Measurements from ENCODE around the gene TMEM250.

DNA sequence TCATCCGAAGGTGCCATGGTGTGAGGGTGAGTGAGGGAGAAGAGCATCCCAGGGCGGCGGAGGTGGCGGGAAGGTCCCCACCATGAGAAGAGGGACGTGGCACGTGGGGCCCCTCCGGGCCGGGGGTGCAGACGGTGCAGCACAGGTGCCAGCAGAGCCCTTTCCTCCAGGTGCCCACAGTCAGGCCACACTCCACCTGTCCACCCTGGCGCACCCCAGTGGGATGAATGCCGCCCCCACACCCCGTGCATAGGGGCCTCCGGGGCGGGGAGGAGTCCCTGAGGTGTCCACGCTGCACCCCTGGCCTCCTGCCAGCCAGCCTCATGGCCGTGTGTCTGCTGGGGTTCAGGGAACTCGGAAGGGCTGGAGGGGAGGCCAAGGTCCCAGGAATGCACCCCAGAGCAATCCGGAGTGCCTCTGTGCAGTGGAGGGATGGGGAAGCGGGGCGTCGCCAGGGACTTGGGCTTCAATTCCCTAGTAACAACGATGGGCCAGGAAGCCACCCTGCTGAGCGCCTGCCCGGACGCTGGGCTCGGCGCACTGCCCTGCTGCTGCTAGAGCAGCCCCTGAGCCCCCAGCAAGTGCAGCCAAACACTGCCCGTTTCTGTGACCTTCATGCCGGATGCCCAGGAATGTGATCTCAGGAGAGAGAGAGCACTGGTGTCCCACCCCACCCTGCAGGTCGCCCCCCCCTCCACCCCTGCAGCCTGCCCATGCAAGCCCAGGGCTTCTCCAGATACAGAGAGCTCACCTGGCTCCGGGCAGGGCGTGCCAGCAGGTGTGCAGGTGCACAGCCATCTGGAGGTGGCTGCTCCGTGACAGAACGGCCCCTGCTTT, 14.8 kb downstream of the TMEM250 start:
- TF ChIP-seq POLR2A (IDR thresholded peaks at IDR 0.05; ENCODE audit: low read depth, low read length) (no peak), POLR2AphosphoS5 (IDR thresholded peaks at IDR 0.05; ENCODE audit: low read depth, low read length) (no peak), TAF1 (IDR thresholded peaks at IDR 0.05; ENCODE audit: borderline replicate concordance, low read depth, low read length) (no peak)

Measured in GM12892 (cell line).